WTC11 (cell line): ENCODE data around the gene WWP2. TPM values are rescaled to one million over a fixed set of nuclear protein-coding genes. Genes with fewer than 3 reads are reported as not detected.

Experiments used
- ATAC-seq: fragments of 200-7000 bp; cut with Tn5 transposase; 2 replicates; pipeline ENCODE4 v1.10.0; 2021; ENCODE audit warnings: mild to moderate bottlenecking, moderate library complexity
- CTCF ChIA-PET: fragments of 300-600 bp; sonication (Branson Sonifier 250); formaldehyde crosslinking; loops from one replicate; lab custom pipeline; 2021; ENCODE audit warnings: antibody characterized with exemption; lab: Charles Lee
- POLR2A ChIA-PET: fragments of 350-600 bp; sonication (Branson Sonifier 250); formaldehyde crosslinking; loops from one replicate; lab custom pipeline; 2021; ENCODE audit warnings: antibody characterized with exemption; lab: Charles Lee
- DNase-seq: peaks from one replicate; pipeline ENCODE4 v3.0.0; 2021; ENCODE audit warnings: low spot score
- H3K27ac Mint-ChIP-seq: 2 replicates; pipeline ENCODE4 v1.8.0; 2021; ENCODE audit warnings: mixed read lengths
- H3K27me3 Mint-ChIP-seq: 2 replicates; pipeline ENCODE4 v1.8.0; 2021; ENCODE audit warnings: low read depth, mild to moderate bottlenecking, moderate library complexity, mixed read lengths
- H3K36me3 Mint-ChIP-seq: 2 replicates; pipeline ENCODE4 v1.8.0; 2021; ENCODE audit warnings: mixed read lengths
- H3K4me1 Mint-ChIP-seq: 2 replicates; pipeline ENCODE4 v1.8.0; 2022; ENCODE audit warnings: mixed read lengths
- H3K4me3 Mint-ChIP-seq: 2 replicates; pipeline ENCODE4 v1.8.0; 2021; ENCODE audit warnings: mild to moderate bottlenecking, moderate library complexity, mixed read lengths
- H3K9me3 Mint-ChIP-seq: 2 replicates; pipeline ENCODE4 v1.8.0; 2021; ENCODE audit warnings: mixed read lengths
- CREM ChIP-seq: sonication (generic); formaldehyde crosslinking; IDR thresholded peaks from 2 replicates; pipeline ENCODE4 v1.8.1; 2022; ENCODE audit warnings: mild to moderate bottlenecking, missing genetic modification reagents, moderate library complexity
- ESRRA ChIP-seq: sonication (generic); formaldehyde crosslinking; IDR thresholded peaks from 2 replicates; pipeline ENCODE4 v1.8.1; 2022; ENCODE audit warnings: mild to moderate bottlenecking, missing genetic modification reagents, borderline replicate concordance
- FOXK1 ChIP-seq: sonication (generic); formaldehyde crosslinking; IDR thresholded peaks from 2 replicates; pipeline ENCODE4 v1.8.0; 2022; ENCODE audit warnings: mild to moderate bottlenecking, moderate library complexity, missing genetic modification reagents
- HMGA2 ChIP-seq: fragments of 250-450 bp; sonication (Bioruptor Pico); IDR thresholded peaks from 2 replicates; pipeline ENCODE4 v1.4.0; 2021; ENCODE audit warnings: mild to moderate bottlenecking, moderate library complexity
- JUN ChIP-seq: sonication (generic); formaldehyde crosslinking; IDR thresholded peaks from 2 replicates; pipeline ENCODE4 v1.8.0; 2023; ENCODE audit warnings: mild to moderate bottlenecking, missing genetic modification reagents
- NR3C1 ChIP-seq: sonication (generic); formaldehyde crosslinking; conservative IDR thresholded peaks from 2 replicates; pipeline ENCODE4 v1.8.1; 2023; ENCODE audit warnings: low read depth, mild to moderate bottlenecking, missing genetic modification reagents
- SOX15 ChIP-seq: fragments of 250-450 bp; sonication (Bioruptor Pico); IDR thresholded peaks from 2 replicates; pipeline ENCODE4 v1.9.0; 2021; ENCODE audit warnings: mild to moderate bottlenecking
- TCF7 ChIP-seq: sonication (generic); formaldehyde crosslinking; IDR thresholded peaks from 2 replicates; pipeline ENCODE4 v1.8.0; 2022; ENCODE audit warnings: mild to moderate bottlenecking, low read depth, missing genetic modification reagents, moderate library complexity
- TP53 ChIP-seq: sonication (generic); formaldehyde crosslinking; IDR thresholded peaks from 2 replicates; pipeline ENCODE4 v1.8.1; 2023; ENCODE audit warnings: mild to moderate bottlenecking, missing genetic modification reagents
- ZNF138 ChIP-seq: sonication (generic); formaldehyde crosslinking; conservative IDR thresholded peaks from 2 replicates; pipeline ENCODE4 v1.8.1; 2022; ENCODE audit warnings: mild to moderate bottlenecking, moderate library complexity, missing genetic modification reagents
- ZNF263 ChIP-seq: sonication (generic); formaldehyde crosslinking; IDR thresholded peaks from 2 replicates; pipeline ENCODE4 v1.8.1; 2022; ENCODE audit warnings: low read depth, mild to moderate bottlenecking, moderate library complexity, missing genetic modification reagents
- ZNF396 ChIP-seq: fragments of 250-450 bp; sonication (Bioruptor Pico); IDR thresholded peaks from 2 replicates; pipeline ENCODE4 v1.8.0; 2021; ENCODE audit warnings: mild to moderate bottlenecking, moderate library complexity, borderline replicate concordance
- total RNA-seq: library from RNA; stranded (reverse); gene quantifications from 3 replicates; pipeline ENCODE4 v1.2.3, GENCODE V29; 2021
- TF ChIP-seq, protein P1 (sequence below): fragments of 250-450 bp; sonication (Bioruptor Pico); conservative IDR thresholded peaks from 2 replicates; pipeline ENCODE4 v1.9.0; 2021; ENCODE audit warnings: mild to moderate bottlenecking
- TF ChIP-seq, protein P2 (sequence below): sonication (generic); formaldehyde crosslinking; IDR thresholded peaks from 2 replicates; pipeline ENCODE4 v1.8.0; 2022; ENCODE audit warnings: mild to moderate bottlenecking, missing genetic modification reagents
- TF ChIP-seq, protein P3 (sequence below): sonication (generic); formaldehyde crosslinking; IDR thresholded peaks from 2 replicates; pipeline ENCODE4 v1.8.0; 2022; ENCODE audit warnings: mild to moderate bottlenecking, missing genetic modification reagents
- TF ChIP-seq, protein P4 (sequence below): sonication (generic); formaldehyde crosslinking; IDR thresholded peaks from 2 replicates; pipeline ENCODE4 v1.8.0; 2022; ENCODE audit warnings: missing genetic modification reagents
- TF ChIP-seq, protein P5 (sequence below): sonication (generic); formaldehyde crosslinking; IDR thresholded peaks from 2 replicates; pipeline ENCODE4 v1.8.0; 2023; ENCODE audit warnings: mild to moderate bottlenecking, missing genetic modification reagents

WWP2 gene
- total RNA-seq, 1 experiment from 2014 or later: 39.1 TPM

DNA sequence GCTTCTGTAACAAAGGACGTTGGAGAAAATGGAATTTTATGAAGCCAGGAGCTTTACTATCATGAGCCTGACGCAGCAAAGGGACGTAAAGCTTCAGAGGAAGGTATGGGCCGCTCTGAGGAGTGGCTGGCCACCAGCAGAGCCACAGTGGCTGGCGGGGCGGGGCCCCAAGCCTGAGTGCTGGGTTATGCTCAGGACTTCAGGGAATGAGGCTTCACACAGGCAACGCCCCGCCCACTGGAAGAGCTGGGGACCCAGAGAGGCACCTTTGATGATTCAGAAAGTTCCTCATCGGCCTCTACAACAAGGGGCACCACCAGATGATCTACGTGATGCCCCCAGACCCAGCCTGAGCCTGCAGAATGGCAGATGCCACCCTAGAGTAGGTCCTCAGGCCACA, 16.2 kb upstream of the WWP2 start:
- DNase-seq (no peak), ATAC-seq (no peak)
- H3K9me3 Mint-ChIP-seq: no peaks in the 10 kb centered on the region
- ChIA-PET POLR2A (no interaction called here), CTCF (interaction anchor here (0.5 to 1.0 kb wide), 2 partner anchors 9 to 10 kb away, joined by 5 to 6 read pairs; partner anchors contain the start of gene NOB1)
- TF ChIP-seq FOXK1 (CRISPR knock-in tag) (no peak), ZNF396 (no peak), SOX15 (CRISPR knock-in tag) (no peak), HMGA2 (CRISPR knock-in tag) (no peak), TP53 (CRISPR knock-in tag) (no peak)
- TF ChIP-seq, protein P1, sequence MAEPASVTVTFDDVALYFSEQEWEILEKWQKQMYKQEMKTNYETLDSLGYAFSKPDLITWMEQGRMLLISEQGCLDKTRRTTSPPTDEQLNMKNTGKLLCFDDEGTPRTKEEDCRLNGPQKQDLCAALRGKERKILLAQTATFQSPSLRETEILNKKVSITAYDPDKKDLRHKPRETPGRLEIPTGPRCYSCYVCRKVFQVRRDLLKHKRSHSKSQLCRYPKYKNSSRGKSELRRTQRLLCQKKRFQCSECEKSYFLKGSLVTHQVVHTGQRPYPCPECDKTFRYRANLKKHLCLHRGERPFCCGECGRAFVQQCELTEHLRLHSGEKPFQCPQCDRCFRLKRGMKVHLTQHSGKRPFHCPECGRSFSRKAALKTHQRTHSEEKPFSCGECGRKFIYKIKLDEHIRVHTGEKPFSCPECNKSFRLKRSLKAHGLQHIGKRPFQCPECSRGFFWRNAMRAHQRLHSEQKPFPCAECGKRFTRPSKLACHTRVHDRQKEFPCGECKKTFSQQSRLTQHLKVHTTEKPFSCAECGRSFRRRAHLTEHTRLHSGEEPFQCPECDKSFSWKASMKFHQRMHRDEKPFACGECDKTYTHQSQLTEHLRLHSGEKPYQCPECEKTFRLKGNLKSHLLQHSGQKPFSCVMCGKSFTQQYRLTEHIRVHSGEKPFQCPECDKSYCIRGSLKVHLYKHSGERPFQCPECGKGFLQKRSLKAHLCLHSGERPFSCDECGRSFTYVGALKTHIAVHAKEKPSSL: no peak
- TF ChIP-seq, protein P2, sequence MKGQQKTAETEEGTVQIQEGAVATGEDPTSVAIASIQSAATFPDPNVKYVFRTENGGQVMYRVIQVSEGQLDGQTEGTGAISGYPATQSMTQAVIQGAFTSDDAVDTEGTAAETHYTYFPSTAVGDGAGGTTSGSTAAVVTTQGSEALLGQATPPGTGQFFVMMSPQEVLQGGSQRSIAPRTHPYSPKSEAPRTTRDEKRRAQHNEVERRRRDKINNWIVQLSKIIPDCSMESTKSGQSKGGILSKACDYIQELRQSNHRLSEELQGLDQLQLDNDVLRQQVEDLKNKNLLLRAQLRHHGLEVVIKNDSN (CRISPR knock-in tag): no peak
- H3K27ac Mint-ChIP-seq: no peak overlapping the region
- H3K27me3 Mint-ChIP-seq: no peaks in the 10 kb centered on the region
- peaks cover 83% of the 10 kb centered on the region for H3K36me3 Mint-ChIP-seq
- H3K4me3 Mint-ChIP-seq: no peak overlapping the region
- H3K4me1 Mint-ChIP-seq: no peaks in the 10 kb centered on the region

DNA sequence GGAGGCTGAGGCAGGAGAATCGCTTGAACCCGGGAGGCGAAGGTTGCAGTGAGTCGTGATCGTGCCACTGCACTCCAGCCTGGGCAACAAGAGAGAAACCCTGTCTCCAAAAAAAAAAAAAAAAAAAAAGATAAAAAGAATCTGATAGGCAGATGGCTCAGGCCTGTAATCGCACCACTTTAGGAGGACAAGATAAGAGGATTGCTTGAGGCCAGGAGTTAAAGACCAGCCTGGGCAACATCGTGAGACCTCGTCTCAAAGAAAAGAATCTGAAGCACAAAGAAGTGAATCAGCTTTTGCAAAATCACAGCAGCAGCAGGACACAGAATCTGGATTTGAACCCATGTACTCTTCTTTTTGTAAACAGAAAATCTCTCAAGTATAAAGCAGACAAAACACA, 15.0 kb upstream of the WWP2 start:
- no peaks in the 10 kb centered on the region for H3K27me3 Mint-ChIP-seq
- no peaks in the 10 kb centered on the region for H3K9me3 Mint-ChIP-seq
- no peak overlapping the region for H3K4me3 Mint-ChIP-seq
- no peaks in the 10 kb centered on the region for H3K4me1 Mint-ChIP-seq
- peaks cover 83% of the 10 kb centered on the region for H3K36me3 Mint-ChIP-seq
- ATAC-seq (no peak), DNase-seq (no peak)
- no peak overlapping the region for H3K27ac Mint-ChIP-seq
- POLR2A ChIA-PET: no interaction called here
- TF ChIP-seq TP53 (CRISPR knock-in tag) (no peak), ZNF263 (no peak), CREM (CRISPR knock-in tag) (no peak), HMGA2 (CRISPR knock-in tag) (no peak), JUN (CRISPR knock-in tag) (no peak), ZNF138 (CRISPR knock-in tag) (no peak)
- CTCF ChIA-PET: no interaction called here

DNA sequence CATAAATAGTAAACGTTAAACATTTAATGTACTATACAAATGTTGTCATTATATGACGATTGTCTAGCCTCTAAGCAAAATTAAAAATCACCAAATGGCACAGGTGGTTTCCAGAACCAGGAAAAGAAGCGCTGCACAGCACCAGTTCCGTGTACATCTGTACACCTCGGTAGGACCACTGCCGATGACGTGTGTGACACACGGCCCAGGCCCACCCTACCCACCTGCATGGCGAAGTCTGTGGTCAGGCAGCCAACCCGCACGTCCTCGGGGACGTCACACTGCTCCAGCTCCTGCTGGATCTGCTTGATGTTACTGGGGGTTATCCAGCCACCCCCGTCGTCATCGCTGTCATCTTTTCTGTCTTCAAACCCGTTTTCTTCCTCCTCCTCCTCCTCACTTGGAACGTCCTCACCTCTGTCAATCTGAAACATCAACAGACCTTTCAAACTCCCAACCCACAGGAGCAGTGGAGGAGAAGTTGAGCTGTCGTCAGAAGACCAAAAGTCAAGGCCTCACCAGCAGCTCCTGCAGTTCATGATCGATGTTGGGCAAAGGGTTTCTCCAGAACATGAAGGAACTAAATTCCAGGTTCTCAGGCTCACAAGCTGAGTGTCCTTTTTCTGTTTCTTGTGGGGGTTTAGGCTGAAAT, 13.3 kb upstream of the WWP2 start:
- TF ChIP-seq, protein P3, sequence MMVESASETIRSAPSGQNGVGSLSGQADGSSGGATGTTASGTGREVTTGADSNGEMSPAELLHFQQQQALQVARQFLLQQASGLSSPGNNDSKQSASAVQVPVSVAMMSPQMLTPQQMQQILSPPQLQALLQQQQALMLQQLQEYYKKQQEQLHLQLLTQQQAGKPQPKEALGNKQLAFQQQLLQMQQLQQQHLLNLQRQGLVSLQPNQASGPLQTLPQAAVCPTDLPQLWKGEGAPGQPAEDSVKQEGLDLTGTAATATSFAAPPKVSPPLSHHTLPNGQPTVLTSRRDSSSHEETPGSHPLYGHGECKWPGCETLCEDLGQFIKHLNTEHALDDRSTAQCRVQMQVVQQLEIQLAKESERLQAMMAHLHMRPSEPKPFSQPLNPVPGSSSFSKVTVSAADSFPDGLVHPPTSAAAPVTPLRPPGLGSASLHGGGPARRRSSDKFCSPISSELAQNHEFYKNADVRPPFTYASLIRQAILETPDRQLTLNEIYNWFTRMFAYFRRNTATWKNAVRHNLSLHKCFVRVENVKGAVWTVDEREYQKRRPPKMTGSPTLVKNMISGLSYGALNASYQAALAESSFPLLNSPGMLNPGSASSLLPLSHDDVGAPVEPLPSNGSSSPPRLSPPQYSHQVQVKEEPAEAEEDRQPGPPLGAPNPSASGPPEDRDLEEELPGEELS (CRISPR knock-in tag): no peak
- no peak for TF ChIP-seq TCF7 (CRISPR knock-in tag)
- TF ChIP-seq NR3C1 (CRISPR knock-in tag): no peak
- TF ChIP-seq, protein P4, sequence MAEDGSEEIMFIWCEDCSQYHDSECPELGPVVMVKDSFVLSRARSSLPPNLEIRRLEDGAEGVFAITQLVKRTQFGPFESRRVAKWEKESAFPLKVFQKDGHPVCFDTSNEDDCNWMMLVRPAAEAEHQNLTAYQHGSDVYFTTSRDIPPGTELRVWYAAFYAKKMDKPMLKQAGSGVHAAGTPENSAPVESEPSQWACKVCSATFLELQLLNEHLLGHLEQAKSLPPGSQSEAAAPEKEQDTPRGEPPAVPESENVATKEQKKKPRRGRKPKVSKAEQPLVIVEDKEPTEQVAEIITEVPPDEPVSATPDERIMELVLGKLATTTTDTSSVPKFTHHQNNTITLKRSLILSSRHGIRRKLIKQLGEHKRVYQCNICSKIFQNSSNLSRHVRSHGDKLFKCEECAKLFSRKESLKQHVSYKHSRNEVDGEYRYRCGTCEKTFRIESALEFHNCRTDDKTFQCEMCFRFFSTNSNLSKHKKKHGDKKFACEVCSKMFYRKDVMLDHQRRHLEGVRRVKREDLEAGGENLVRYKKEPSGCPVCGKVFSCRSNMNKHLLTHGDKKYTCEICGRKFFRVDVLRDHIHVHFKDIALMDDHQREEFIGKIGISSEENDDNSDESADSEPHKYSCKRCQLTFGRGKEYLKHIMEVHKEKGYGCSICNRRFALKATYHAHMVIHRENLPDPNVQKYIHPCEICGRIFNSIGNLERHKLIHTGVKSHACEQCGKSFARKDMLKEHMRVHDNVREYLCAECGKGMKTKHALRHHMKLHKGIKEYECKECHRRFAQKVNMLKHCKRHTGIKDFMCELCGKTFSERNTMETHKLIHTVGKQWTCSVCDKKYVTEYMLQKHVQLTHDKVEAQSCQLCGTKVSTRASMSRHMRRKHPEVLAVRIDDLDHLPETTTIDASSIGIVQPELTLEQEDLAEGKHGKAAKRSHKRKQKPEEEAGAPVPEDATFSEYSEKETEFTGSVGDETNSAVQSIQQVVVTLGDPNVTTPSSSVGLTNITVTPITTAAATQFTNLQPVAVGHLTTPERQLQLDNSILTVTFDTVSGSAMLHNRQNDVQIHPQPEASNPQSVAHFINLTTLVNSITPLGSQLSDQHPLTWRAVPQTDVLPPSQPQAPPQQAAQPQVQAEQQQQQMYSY (CRISPR knock-in tag): no peak
- TF ChIP-seq ESRRA (CRISPR knock-in tag): no peak
- TF ChIP-seq, protein P5, sequence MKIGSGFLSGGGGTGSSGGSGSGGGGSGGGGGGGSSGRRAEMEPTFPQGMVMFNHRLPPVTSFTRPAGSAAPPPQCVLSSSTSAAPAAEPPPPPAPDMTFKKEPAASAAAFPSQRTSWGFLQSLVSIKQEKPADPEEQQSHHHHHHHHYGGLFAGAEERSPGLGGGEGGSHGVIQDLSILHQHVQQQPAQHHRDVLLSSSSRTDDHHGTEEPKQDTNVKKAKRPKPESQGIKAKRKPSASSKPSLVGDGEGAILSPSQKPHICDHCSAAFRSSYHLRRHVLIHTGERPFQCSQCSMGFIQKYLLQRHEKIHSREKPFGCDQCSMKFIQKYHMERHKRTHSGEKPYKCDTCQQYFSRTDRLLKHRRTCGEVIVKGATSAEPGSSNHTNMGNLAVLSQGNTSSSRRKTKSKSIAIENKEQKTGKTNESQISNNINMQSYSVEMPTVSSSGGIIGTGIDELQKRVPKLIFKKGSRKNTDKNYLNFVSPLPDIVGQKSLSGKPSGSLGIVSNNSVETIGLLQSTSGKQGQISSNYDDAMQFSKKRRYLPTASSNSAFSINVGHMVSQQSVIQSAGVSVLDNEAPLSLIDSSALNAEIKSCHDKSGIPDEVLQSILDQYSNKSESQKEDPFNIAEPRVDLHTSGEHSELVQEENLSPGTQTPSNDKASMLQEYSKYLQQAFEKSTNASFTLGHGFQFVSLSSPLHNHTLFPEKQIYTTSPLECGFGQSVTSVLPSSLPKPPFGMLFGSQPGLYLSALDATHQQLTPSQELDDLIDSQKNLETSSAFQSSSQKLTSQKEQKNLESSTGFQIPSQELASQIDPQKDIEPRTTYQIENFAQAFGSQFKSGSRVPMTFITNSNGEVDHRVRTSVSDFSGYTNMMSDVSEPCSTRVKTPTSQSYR (CRISPR knock-in tag): no peak
- peaks cover 76% of the 10 kb centered on the region for H3K36me3 Mint-ChIP-seq
- DNase-seq: no peak
- no peak overlapping the region for H3K4me3 Mint-ChIP-seq
- ATAC-seq: no peak
- POLR2A ChIA-PET: no interaction called here
- H3K4me1 Mint-ChIP-seq: peaks cover 5% of the 10 kb centered on the region
- H3K9me3 Mint-ChIP-seq: no peaks in the 10 kb centered on the region
- H3K27me3 Mint-ChIP-seq: no peaks in the 10 kb centered on the region
- no peak overlapping the region for H3K27ac Mint-ChIP-seq
- CTCF ChIA-PET: no interaction called here
